ENCODE results near the gene B4GALNT2. TPM values are rescaled to one million over a fixed set of nuclear protein-coding genes. Genes with fewer than 3 reads are reported as not detected.

Gene B4GALNT2
- polyA plus RNA-seq, 3 donors, result not detected

- Histone ChIP-seq H3K27me3 (ENCODE audit: control insufficient read depth in 2 of 2, insufficient read depth in 2 of 2, low read length in 2 of 2) (peaks cover 0 to 8% of the 10 kb centered on the region in 2 donors), H3K27ac (ENCODE audit: low read depth in 1 of 2, low read length in 2 of 2) (no peak overlapping the region), H3K9ac (ENCODE audit: insufficient read depth, low read length, poor library complexity, severe bottlenecking) (no peak overlapping the region), H2AFZ (ENCODE audit: insufficient read depth, low read depth, low read length, poor library complexity, severe bottlenecking) (no peak overlapping the region), H3K4me2 (replicated peaks; ENCODE audit: extremely low read depth, low read length, poor library complexity, severe bottlenecking) (no peak overlapping the region), H3K4me1 (ENCODE audit: control insufficient read depth in 1 of 2, insufficient read depth in 2 of 2, low read length in 2 of 2) (no peaks in the 10 kb centered on the region), H4K20me1 (ENCODE audit: insufficient read depth, low read length) (no peaks in the 10 kb centered on the region), H3K9me3 (replicated peaks in 1 of 2; ENCODE audit: control insufficient read depth in 1 of 2, insufficient read depth in 1 of 2, low read length in 2 of 2) (no peaks in the 10 kb centered on the region), H3K4me3 (replicated peaks in 1 of 3; ENCODE audit: low read depth in 2 of 3, low read length in 3 of 3) (no peak overlapping the region), H3K36me3 (replicated peaks in 1 of 2; ENCODE audit: control insufficient read depth in 1 of 2, insufficient read depth in 2 of 2, low read length in 2 of 2) (no peaks in the 10 kb centered on the region), H3K79me2 (ENCODE audit: insufficient read depth, low read length) (no peaks in the 10 kb centered on the region)
- Mint-ChIP-seq H3K4me3 (no peak overlapping the region), H3K27ac (no peak overlapping the region), H3K9me3 (peaks cover 0 to 3% (median 1%) of the 10 kb centered on the region in 7 donors), H3K27me3 (ENCODE audit: low read depth in 3 of 3) (peaks cover 11 to 39% (median 19%) of the 10 kb centered on the region in 3 donors), H3K4me1 (no peaks in the 10 kb centered on the region), H3K36me3 (no peaks in the 10 kb centered on the region)
- DNase-seq, result no peak
- WGBS (ENCODE audit: insufficient coverage), result 95% methylated on average over 3 of the region's 3 CpGs
- TF ChIP-seq CTCF (IDR thresholded peaks at IDR 0.05), result no peak
- intact Hi-C loops (cut with micrococcal nuclease), result no loop called here
Measured at GRCh38 chr17:49146620-49147306, 14.2 kb downstream of the B4GALNT2 start.

GRCh38 chr17:49148171-49148570 lies 15.6 kb downstream of the B4GALNT2 start:
- H3K27ac ChIP-seq (ENCODE audit: low read depth in 1 of 2, low read length in 2 of 2), result no peak overlapping the region
- Mint-ChIP-seq H3K4me1 (no peaks in the 10 kb centered on the region), H3K27ac (no peak overlapping the region), H3K4me3 (no peak overlapping the region), H3K36me3 (no peaks in the 10 kb centered on the region), H3K27me3 (ENCODE audit: low read depth in 3 of 3) (peaks cover 8 to 35% (median 22%) of the 10 kb centered on the region in 3 donors), H3K9me3 (peaks cover 0 to 3% (median 0%) of the 10 kb centered on the region in 7 donors)
- H3K4me1 ChIP-seq (ENCODE audit: control insufficient read depth in 1 of 2, insufficient read depth in 2 of 2, low read length in 2 of 2), result no peaks in the 10 kb centered on the region
- H2AFZ ChIP-seq (ENCODE audit: insufficient read depth, low read depth, low read length, poor library complexity, severe bottlenecking), result no peak overlapping the region
- DNase-seq, result no peak
- H3K4me3 ChIP-seq (replicated peaks in 1 of 3; ENCODE audit: low read depth in 2 of 3, low read length in 3 of 3), result no peak overlapping the region
- H3K36me3 ChIP-seq (replicated peaks in 1 of 2; ENCODE audit: control insufficient read depth in 1 of 2, insufficient read depth in 2 of 2, low read length in 2 of 2), result no peaks in the 10 kb centered on the region
- intact Hi-C loops (cut with micrococcal nuclease), result no loop called here
- TF ChIP-seq CTCF (IDR thresholded peaks at IDR 0.05), result no peak
- no peaks in the 10 kb centered on the region for H3K9me3 ChIP-seq (replicated peaks in 1 of 2; ENCODE audit: control insufficient read depth in 1 of 2, insufficient read depth in 1 of 2, low read length in 2 of 2)
- no peaks in the 10 kb centered on the region for H3K27me3 ChIP-seq (ENCODE audit: control insufficient read depth in 2 of 2, insufficient read depth in 2 of 2, low read length in 2 of 2)
- WGBS (ENCODE audit: insufficient coverage), result 90% methylated on average over 5 of the region's 6 CpGs
- H3K9ac ChIP-seq (ENCODE audit: insufficient read depth, low read length, poor library complexity, severe bottlenecking), result no peak overlapping the region
- H3K4me2 ChIP-seq (replicated peaks; ENCODE audit: extremely low read depth, low read length, poor library complexity, severe bottlenecking), result no peak overlapping the region
- no peaks in the 10 kb centered on the region for H3K79me2 ChIP-seq (ENCODE audit: insufficient read depth, low read length)
- no peaks in the 10 kb centered on the region for H4K20me1 ChIP-seq (ENCODE audit: insufficient read depth, low read length)
